H54 (cell line): Measurements from ENCODE around the gene EIF4G3.
"Not testable (repeated sequence)": the region's sequence is repeated elsewhere in the genome, so short reads cannot be mapped to it uniquely, and the experiment has no call there.

Experiments
- DNase-seq: peaks from one replicate; pipeline ENCODE4 v3.0.0; 2011; ENCODE audit warnings: low spot score, mixed read lengths; ENCODE audit not compliant: insufficient read length
- FAIRE-seq: peaks from 3 replicates; lab custom pipeline; 2011; peaks lifted over from hg19 to GRCh38; lab: Jason Lieb, UNC
- POLR2A ChIP-seq: IDR thresholded peaks from 2 replicates; pipeline ENCODE4 v1.6.1; 2011; ENCODE audit warnings: low read depth, mild to moderate bottlenecking, low read length

EIF4G3 gene

GRCh38 chr1:21032741-21033140, 144.0 kb downstream of the EIF4G3 start:
- DNase-seq (no peak), FAIRE-seq (no peak)
- TF ChIP-seq POLR2A: no peak

GRCh38 chr1:21030181-21030580, 146.5 kb downstream of the EIF4G3 start:
- DNase-seq (no peak), FAIRE-seq (no peak)
- no peak for TF ChIP-seq POLR2A

- no peak for TF ChIP-seq POLR2A
- DNase-seq: no peak
- FAIRE-seq: no peak
These were observed 148.1 kb downstream of the EIF4G3 start for GRCh38 chr1:21028520-21029145.

GRCh38 chr1:21027805-21028204, 148.9 kb downstream of the EIF4G3 start:
- no peak for TF ChIP-seq POLR2A
- DNase-seq: no peak

GRCh38 chr1:21024918-21025317, 151.8 kb downstream of the EIF4G3 start:
- FAIRE-seq (no peak), DNase-seq (no peak)
- TF ChIP-seq POLR2A: no peak

More at GRCh38 chr1:21027805-21028204, 148.9 kb downstream of the EIF4G3 start:
- FAIRE-seq: no peak

- FAIRE-seq, DNase-seq: not testable (repeated sequence)
These were observed 152.4 kb downstream of the EIF4G3 start for GRCh38 chr1:21024136-21024896.

- FAIRE-seq (peak; percentile 96), DNase-seq (peak; percentile 47)
- no peak for TF ChIP-seq POLR2A
These were observed 154.2 kb downstream of the EIF4G3 start for GRCh38 chr1:21022279-21023040.

- no peak for DNase-seq
- no peak for FAIRE-seq
- TF ChIP-seq POLR2A: no peak
These were observed 155.4 kb downstream of the EIF4G3 start for GRCh38 chr1:21021311-21021710.

- no peak for DNase-seq
- TF ChIP-seq POLR2A: no peak
- no peak for FAIRE-seq
These were observed 156.5 kb downstream of the EIF4G3 start for GRCh38 chr1:21020151-21020550.

- no peak for DNase-seq
- no peak for TF ChIP-seq POLR2A
- FAIRE-seq: no peak
These were observed 158.0 kb downstream of the EIF4G3 start for GRCh38 chr1:21018673-21019072.

- no peak for TF ChIP-seq POLR2A
These were observed 163.2 kb downstream of the EIF4G3 start for GRCh38 chr1:21013510-21013909.

GRCh38 chr1:21012937-21013336, 163.8 kb downstream of the EIF4G3 start:
- no peak for TF ChIP-seq POLR2A
- FAIRE-seq: no peak
- no peak for DNase-seq

More at GRCh38 chr1:21013510-21013909, 163.2 kb downstream of the EIF4G3 start:
- DNase-seq (no peak), FAIRE-seq (no peak)

- no peak for FAIRE-seq
- no peak for TF ChIP-seq POLR2A
- DNase-seq: no peak
These were observed 168.8 kb downstream of the EIF4G3 start for GRCh38 chr1:21007876-21008275.
